Lung microvascular endothelial cell (primary cell): Measurements from ENCODE around the gene TNIK. TPM values are rescaled to one million over a fixed set of nuclear protein-coding genes. Genes with fewer than 3 reads are reported as not detected.
A peak's percentile ranks its signal among the peaks of the same experiment; 100 is the strongest.

ENCODE experiments used
- DNase-seq, 2 donors: peaks; one replicate each; pipeline versions ENCODE4 v3.0.0 to v3.0.0-alpha.2; 2010; ENCODE audit warnings: low read depth in 2 of 2
- total RNA-seq: library from RNA; depleted of rRNA; stranded (reverse); fragments of >200 nt; gene quantifications from 2 replicates; pipeline ENCODE4 v1.2.1, GENCODE V29; 2014

Gene TNIK
- total RNA-seq = 9.7 and 14.2 TPM in 2 replicates

GRCh38 chr3:171459942-171460724 lies at the start of gene TNIK:
TNIK (minus strand) TSS chr3:171460405; CDS start chr3:171460063, 342 bp downstream.
- DNase-seq = peak; percentile 65 to 93

GRCh38 chr3:171508676-171509075 lies 48.5 kb upstream of the TNIK start:
- DNase-seq = no peak

DNA sequence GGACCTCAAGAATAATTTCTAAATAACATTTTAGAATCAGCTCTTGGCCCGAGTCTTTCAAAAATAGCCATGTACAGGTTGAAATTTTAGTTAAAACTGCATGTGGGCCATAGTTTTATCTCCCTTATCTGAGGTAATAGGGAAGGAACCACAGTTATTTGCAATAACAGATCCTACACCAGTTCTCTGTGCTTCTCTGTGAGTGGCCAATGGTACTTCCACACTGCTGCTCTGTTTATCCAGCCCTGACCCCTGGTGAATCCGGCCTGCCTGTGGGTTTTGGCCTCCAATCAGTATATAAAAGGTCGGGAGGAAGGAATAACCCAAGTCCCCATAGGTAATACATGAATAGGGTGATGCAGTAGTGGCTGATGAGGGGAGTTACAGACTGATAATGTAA lies 48.0 kb upstream of the TNIK start:
- DNase-seq = peak in 1 of 2 donors; percentile 11

- no peak for DNase-seq
These were observed 46.6 kb upstream of the TNIK start for GRCh38 chr3:171506743-171507319.

- no peak for DNase-seq
These were observed 45.7 kb upstream of the TNIK start for GRCh38 chr3:171505822-171506333.

- DNase-seq = no peak
These were observed 44.2 kb upstream of the TNIK start for GRCh38 chr3:171504376-171504775.

GRCh38 chr3:171503817-171504216 lies 43.6 kb upstream of the TNIK start:
- DNase-seq = no peak

GRCh38 chr3:171498921-171499320 lies 38.7 kb upstream of the TNIK start:
- DNase-seq = no peak

- DNase-seq = no peak
These were observed 37.3 kb upstream of the TNIK start for GRCh38 chr3:171497468-171497867.

GRCh38 chr3:171495413-171495812 lies 35.2 kb upstream of the TNIK start:
- DNase-seq = no peak

GRCh38 chr3:171494457-171495109 lies 34.4 kb upstream of the TNIK start:
- no peak for DNase-seq

DNA sequence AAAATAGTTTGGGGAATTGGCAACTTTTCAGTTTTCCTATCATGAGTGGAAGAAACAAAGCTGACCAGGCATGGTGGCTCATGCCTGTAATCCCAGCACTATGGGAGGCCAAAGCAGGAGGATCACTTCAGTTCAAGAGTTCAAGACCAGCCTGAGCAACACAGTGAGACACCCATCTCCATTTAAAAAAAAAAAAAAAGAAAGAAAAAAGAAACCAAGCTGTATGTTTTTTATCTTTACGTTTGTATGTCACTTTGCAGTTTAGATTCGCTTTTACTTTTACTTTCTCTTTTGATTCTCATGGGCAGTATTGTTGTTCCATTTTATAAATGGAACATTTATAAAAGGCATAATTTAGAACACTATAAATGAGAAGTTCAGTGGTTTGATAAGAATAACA lies 31.2 kb upstream of the TNIK start:
- peak in 1 of 2 donors; percentile 22 for DNase-seq

DNA sequence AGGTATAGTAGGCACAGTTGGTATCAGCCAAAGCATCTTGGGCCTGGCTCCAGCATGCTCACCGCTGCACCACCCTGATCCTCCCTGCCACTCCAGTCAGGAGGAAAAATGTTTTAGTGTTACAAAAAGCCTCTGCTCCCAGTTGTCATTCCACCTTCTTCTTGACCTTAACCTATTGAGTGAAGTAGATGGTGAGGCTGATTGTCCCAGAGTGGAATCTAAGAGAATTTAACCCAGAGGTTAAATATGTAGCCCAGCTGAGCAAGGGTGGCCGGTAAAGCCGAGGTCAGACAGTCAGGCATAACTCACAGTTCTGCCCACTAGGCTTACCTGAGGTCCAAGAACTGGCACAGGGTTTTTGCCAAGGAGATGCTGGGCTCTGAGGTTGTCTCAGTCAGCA lies 30.7 kb upstream of the TNIK start:
- no peak for DNase-seq

DNA sequence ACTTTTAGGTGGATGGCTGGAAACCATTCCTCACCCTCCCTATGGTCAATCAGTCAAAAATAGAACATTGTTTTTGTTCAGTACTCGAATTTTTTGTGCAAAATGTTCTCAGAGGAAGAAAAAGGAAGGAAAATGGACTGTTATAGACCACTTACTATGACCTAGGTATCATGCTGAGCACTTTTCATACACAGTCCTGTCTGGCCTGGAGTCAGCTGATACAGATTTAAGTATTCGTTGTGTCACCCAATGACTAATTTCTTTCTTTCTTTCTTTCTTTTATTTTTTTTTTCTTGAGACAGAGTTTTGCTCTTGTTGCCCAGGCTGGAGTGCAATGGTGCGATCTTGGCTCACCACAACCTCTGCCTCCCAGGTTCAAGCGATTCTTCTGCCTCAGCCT lies 29.1 kb upstream of the TNIK start:
- DNase-seq = no peak

DNA sequence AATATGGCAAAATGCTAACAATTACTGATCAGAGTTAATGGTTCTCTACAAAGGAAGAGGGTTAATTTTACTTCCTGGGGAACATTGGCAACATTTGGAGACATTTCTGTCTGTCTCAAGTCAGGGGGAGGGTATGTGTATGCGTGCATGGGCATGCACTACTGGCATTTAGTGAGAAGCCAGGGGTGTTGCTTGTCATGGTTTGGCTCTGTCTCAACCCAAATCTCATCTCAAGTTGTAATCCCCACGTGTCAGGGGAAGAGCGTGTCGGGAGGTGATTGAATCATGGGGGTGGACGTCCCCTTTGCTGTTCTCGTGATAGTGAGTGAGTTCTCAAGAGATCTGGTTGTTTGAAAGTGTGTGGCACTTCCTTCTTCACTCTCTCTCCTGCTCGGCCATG lies 28.3 kb upstream of the TNIK start:
- DNase-seq = no peak

GRCh38 chr3:171487382-171487781 lies 27.2 kb upstream of the TNIK start:
- DNase-seq = no peak

DNA sequence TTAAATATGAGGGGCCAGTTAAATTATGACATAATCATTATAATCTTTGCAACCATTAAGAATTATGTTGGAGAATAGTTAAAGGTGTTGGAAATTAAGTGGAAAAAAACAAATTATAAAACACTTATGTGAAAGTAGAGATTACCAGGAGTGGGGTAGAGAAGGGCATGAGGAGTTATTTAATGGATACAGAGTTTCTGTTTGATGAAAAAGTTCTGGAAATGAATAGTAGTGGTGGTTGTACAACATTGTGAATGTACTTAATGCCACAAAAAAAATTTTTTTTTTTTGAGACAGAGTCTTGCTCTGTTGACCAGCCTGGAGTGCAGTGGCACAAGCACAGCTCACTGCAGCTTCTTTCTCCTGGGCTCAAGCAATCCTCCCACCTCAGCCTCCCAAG lies 25.1 kb upstream of the TNIK start:
- no peak for DNase-seq

- no peak for DNase-seq
These were observed 20.8 kb upstream of the TNIK start for GRCh38 chr3:171481011-171481410.

DNA sequence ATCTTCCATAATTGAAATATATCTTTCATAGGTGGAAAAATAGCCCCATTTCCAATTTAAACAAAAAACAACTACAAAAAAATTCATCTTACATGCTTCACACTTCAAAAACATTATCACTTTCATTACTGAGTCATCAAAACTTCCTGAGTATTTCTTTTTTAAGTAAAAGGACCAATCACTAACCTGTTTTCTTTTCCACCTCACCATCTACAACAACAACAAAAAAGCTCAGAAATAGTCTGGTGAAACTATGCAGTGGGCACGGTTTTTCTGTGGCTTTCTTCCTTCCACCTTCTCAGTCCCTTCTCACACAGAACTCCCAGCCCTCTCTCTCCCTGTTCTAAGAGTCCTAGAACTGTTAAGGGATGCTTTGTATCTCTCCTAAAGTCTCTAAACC lies 20.3 kb upstream of the TNIK start:
- peak; percentile 9 to 46 for DNase-seq

GRCh38 chr3:171476532-171477102 lies 16.4 kb upstream of the TNIK start:
- DNase-seq = no peak

- no peak for DNase-seq
These were observed 12.3 kb upstream of the TNIK start for GRCh38 chr3:171472552-171472951.

DNA sequence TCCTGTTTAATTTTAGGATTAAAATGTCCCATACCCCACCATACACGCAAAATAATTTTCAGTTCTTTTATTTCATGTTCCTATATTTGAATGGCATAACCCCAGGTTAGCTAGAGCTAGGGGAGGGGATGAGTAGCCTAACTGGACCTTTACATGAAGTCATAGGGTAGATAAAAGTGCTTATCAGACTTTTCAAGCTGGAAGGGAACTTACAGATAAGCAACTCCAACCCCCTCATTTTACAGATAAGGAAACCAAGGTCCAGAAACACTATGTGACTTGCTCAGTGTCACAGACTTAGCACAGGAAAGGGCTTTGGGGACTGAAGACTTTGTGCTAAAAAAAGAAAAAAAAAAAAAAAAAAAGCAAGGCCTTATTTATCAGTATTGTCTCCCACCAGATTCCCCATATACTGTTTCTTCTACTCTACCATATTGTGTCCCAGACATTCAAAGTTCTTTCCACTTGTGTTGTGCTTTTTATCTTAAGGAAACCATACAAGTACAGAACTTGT lies 10.6 kb upstream of the TNIK start:
- no peak for DNase-seq
